Stomach (tissue), 4 donors: Measurements from ENCODE around the gene RPL22.

Source experiments
- CTCF ChIP-seq, 7 experiments: fragments of 450-650 bp in 4 of 7; fragments of 200-600 bp in 3 of 7; sonication (generic) in 3 of 7; IDR thresholded peaks; one replicate each; pipeline ENCODE4 v1.5.1; 2016 to 2019; ENCODE audit warnings: antibody characterized with exemption in 7 of 7, control low read depth in 2 of 7, mild to moderate bottlenecking in 1 of 7
- POLR2A ChIP-seq, 4 donors: fragments of 450-650 bp; IDR thresholded peaks; one replicate each; pipeline ENCODE4 v1.6.1; 2016; ENCODE audit warnings: antibody characterized with exemption in 4 of 4, control low read depth in 2 of 4, mild to moderate bottlenecking in 1 of 4, moderate library complexity in 1 of 4
- POLR2AphosphoS5 ChIP-seq, 3 donors: sonication (generic); formaldehyde crosslinking; IDR thresholded peaks; one replicate each; pipeline ENCODE4 v1.6.1; 2016; ENCODE audit warnings: antibody characterized with exemption in 3 of 3

- no peak for TF ChIP-seq CTCF (IDR thresholded peaks at IDR 0.05)
- TF ChIP-seq POLR2A (IDR thresholded peaks at IDR 0.05) = no peak
- no peak for TF ChIP-seq POLR2AphosphoS5 (IDR thresholded peaks at IDR 0.05)
These were observed 623 bp downstream of the RPL22 start for GRCh38 chr1:6198646-6199297.
